Esophagus squamous epithelium (tissue), 4 donors: ENCODE data around the gene CFAP70.

ENCODE experiments used
- CTCF ChIP-seq, 6 experiments: fragments of 450-650 bp in 4 of 6; fragments of 200-600 bp in 2 of 6; sonication (generic) in 2 of 6; IDR thresholded peaks; one replicate each; pipeline ENCODE4 v1.5.1; 2016 to 2019; ENCODE audit warnings: antibody characterized with exemption in 6 of 6, mild to moderate bottlenecking in 4 of 6, moderate library complexity in 4 of 6
- POLR2A ChIP-seq, 4 donors: fragments of 450-650 bp; IDR thresholded peaks; one replicate each; pipeline ENCODE4 v1.6.1; 2017; ENCODE audit warnings: antibody characterized with exemption in 4 of 4, mild to moderate bottlenecking in 4 of 4, moderate library complexity in 3 of 4

GRCh38 chr10:73357821-73358220 is 843 bp downstream of the CFAP70 start:
- TF ChIP-seq CTCF (IDR thresholded peaks at IDR 0.05) (no peak), POLR2A (IDR thresholded peaks at IDR 0.05) (no peak)
